LNCaP clone FGC (cell line): ENCODE measurements around the gene PRX.

Source experiments
- DNase-seq: peaks from one replicate; pipeline ENCODE4 v3.0.0-alpha.2; 2011; ENCODE audit warnings: low read depth
- H3K4me3 ChIP-seq: 2 replicates; pipeline ENCODE4 v1.5.1; 2011; ENCODE audit warnings: mild to moderate bottlenecking, low read depth, low read length, control low read depth
- TF ChIP-seq, protein P1 (sequence below): IDR thresholded peaks from 2 replicates; pipeline ENCODE4 v1.5.1; 2012; ENCODE audit warnings: mild to moderate bottlenecking; ENCODE audit not compliant: control insufficient read depth, insufficient read depth; ENCODE audit errors: extremely low read depth

Gene PRX

DNA sequence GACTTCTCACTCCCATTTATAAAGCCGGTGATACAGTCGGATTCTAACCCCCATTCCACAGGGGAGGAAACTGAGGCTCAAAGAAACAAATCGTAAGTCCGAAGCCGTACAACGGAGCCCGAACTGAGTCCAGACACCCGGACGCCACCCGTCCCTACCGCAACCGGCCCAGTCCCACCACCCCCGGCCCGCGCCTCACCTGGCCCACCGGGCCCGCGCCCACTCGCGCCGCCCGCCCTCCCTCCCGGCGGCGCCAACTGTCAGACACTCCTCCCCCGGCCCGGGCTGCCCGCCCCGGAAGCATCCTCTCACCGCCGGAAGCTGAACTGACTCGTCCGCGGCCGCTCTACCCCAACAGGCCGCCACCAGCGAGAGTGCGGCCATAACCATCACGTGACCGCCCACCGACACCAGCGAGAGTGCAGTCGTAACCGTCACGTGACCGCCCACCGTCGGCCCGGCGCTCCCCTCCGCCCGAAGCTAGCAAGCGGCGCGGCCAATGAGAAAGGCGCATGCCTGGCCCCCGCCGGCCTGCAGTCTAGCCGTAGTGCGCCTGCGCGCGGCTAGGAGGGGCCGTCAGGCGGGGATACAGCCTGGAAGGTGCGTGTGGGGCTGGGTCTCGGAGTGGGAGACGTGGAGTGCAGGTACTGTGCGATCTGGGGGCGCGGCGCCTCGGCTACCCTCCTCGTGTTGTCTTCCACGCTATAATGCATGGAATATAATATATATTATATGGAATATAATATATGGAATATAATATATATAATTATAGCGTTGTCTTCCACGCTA is 64.9 kb downstream of the PRX start, which contains the start of the genes C19orf47 and PLD3:
Gene C19orf47 (minus strand): TSS at position 273 of the 789 bp plus-strand sequence. CDS start 6,540 bp downstream, outside the sequence.
Gene PLD3 (plus strand): TSS at position 571 of the 789 bp plus-strand sequence. CDS start 17,789 bp downstream, outside the sequence.
- peak within 1 kb of the TSS; percentile 98 for H3K4me3 ChIP-seq
- TF ChIP-seq, protein P1, sequence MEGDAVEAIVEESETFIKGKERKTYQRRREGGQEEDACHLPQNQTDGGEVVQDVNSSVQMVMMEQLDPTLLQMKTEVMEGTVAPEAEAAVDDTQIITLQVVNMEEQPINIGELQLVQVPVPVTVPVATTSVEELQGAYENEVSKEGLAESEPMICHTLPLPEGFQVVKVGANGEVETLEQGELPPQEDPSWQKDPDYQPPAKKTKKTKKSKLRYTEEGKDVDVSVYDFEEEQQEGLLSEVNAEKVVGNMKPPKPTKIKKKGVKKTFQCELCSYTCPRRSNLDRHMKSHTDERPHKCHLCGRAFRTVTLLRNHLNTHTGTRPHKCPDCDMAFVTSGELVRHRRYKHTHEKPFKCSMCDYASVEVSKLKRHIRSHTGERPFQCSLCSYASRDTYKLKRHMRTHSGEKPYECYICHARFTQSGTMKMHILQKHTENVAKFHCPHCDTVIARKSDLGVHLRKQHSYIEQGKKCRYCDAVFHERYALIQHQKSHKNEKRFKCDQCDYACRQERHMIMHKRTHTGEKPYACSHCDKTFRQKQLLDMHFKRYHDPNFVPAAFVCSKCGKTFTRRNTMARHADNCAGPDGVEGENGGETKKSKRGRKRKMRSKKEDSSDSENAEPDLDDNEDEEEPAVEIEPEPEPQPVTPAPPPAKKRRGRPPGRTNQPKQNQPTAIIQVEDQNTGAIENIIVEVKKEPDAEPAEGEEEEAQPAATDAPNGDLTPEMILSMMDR: no peak
- peak; percentile 97 for DNase-seq

GRCh38 chr19:40344422-40344821 is 68.8 kb downstream of the PRX start:
- no peak overlapping the region for H3K4me3 ChIP-seq
- no peak for DNase-seq
- TF ChIP-seq, protein P1: no peak
